BE2C (cell line): ENCODE measurements around the gene F2. TPM values are rescaled to one million over a fixed set of nuclear protein-coding genes. Genes with fewer than 3 reads are reported as not detected.
"Not testable (repeated sequence)": the region's sequence is repeated elsewhere in the genome, so short reads cannot be mapped to it uniquely, and the experiment has no call there.

Experiments used
- DNase-seq: peaks from one replicate; pipeline ENCODE4 v3.0.0-alpha.2; 2020
- H3K27me3 ChIP-seq: fragments of 250-450 bp; sonication (Bioruptor Pico); 2 replicates; pipeline ENCODE4 v1.5.1; 2020; ENCODE audit warnings: mild to moderate bottlenecking
- H3K36me3 ChIP-seq: fragments of 250-450 bp; sonication (Bioruptor Pico); 2 replicates; pipeline ENCODE4 v1.5.1; 2020; ENCODE audit warnings: mild to moderate bottlenecking
- H3K4me1 ChIP-seq: fragments of 250-450 bp; sonication (Bioruptor Pico); 2 replicates; pipeline ENCODE4 v1.5.1; 2020
- H3K4me3 ChIP-seq: 2 replicates; pipeline ENCODE4 v1.5.1; 2011; ENCODE audit warnings: low read depth, low read length
- H3K9me3 ChIP-seq: fragments of 250-450 bp; sonication (Bioruptor Pico); 2 replicates; pipeline ENCODE4 v1.5.1; 2020
- polyA plus RNA-seq: library from polyadenylated mRNA; unstranded; fragments of >200 nt; gene quantifications from one replicate; pipeline ENCODE4 v1.2.1, GENCODE V29; 2012; ENCODE audit warnings: low read depth, missing spikeins; ENCODE audit not compliant: insufficient read length, insufficient read depth
- TF ChIP-seq, protein P1 (sequence below): IDR thresholded peaks from 2 replicates; pipeline ENCODE4 v1.5.1; 2012; ENCODE audit warnings: mild to moderate bottlenecking, low read depth, low read length

The F2 gene
- not detected for polyA plus RNA-seq

GRCh38 chr11:46719048-46719542 lies at the start of gene F2:
Gene F2 (plus strand): TSS chr11:46719213. CDS start chr11:46719236, 23 bp downstream.
- TF ChIP-seq, protein P1, sequence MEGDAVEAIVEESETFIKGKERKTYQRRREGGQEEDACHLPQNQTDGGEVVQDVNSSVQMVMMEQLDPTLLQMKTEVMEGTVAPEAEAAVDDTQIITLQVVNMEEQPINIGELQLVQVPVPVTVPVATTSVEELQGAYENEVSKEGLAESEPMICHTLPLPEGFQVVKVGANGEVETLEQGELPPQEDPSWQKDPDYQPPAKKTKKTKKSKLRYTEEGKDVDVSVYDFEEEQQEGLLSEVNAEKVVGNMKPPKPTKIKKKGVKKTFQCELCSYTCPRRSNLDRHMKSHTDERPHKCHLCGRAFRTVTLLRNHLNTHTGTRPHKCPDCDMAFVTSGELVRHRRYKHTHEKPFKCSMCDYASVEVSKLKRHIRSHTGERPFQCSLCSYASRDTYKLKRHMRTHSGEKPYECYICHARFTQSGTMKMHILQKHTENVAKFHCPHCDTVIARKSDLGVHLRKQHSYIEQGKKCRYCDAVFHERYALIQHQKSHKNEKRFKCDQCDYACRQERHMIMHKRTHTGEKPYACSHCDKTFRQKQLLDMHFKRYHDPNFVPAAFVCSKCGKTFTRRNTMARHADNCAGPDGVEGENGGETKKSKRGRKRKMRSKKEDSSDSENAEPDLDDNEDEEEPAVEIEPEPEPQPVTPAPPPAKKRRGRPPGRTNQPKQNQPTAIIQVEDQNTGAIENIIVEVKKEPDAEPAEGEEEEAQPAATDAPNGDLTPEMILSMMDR, result no peak
- Histone ChIP-seq H3K4me3 (no peak within 1 kb of the TSS), H3K4me1 (no peaks in the 10 kb centered on the region), H3K9me3 (no peaks in the 10 kb centered on the region), H3K27me3 (no peaks in the 10 kb centered on the region), H3K36me3 (no peaks in the 10 kb centered on the region)
- no peak for DNase-seq

DNA sequence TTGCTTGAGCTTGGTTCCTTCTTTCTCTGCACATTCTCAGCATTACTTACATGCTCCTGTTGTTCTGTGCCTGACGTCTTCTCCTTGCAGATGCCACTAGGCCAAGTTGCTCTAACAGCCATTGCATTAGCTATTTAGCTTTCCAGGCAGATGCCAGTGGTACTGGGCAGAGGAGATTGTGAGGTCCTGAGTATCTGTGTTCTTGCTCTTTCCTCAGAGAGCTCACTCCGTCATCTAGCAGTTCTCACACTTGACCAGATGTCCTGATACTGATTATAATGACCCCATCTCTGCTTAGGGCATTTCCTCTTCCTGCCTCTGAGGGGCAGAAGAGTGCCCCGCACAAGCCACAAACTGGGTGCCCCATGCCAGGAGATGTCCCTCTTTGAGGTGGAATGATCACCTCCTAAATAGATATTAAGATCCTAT lies 49.3 kb upstream of the F2 start:
- Histone ChIP-seq H3K36me3 (no peaks in the 10 kb centered on the region), H3K4me1 (no peaks in the 10 kb centered on the region), H3K27me3 (no peaks in the 10 kb centered on the region), H3K4me3 (no peak overlapping the region), H3K9me3 (no peaks in the 10 kb centered on the region)
- no peak for DNase-seq
- TF ChIP-seq, protein P1, result peak; percentile 32

DNA sequence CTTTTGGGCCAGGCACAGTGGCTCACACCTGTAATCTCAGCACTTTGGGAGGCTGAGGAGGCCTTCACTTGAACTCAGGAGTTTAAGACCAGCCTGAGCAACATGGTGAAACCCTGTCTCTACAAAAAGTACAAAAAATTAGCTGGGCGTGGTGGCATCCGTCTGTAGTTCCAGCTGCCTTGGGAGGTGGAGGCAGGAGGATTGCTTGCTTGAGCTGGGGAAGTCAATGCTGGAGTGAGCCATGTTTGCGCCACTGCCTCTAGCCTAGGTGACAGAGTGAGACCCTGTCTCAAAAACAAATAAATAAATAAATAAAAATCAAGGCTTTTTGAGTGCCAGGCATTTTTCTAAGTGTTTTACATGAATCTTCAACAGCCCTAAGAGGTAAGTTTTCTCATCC lies 48.5 kb upstream of the F2 start:
- H3K4me3 ChIP-seq, H3K4me1 ChIP-seq, DNase-seq, H3K36me3 ChIP-seq, H3K27me3 ChIP-seq, H3K9me3 ChIP-seq: not testable (repeated sequence)

DNA sequence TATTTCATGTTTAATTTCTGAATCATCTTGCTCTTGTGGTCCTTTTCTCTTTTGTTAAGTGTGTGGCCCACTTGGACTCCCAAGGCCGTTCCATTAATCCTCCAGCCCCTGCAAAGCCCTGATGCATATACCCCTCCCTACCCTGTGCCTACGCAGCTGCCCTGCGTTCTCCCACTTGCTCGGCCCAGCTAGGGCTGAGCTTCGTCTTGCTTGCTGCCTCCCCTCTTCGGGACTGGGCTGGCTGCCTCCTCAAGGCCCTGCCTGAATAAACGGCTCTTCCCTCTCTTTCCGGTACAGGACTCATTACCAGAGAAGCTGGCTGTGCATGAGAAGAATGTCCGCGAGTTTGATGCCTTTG lies 47.1 kb upstream of the F2 start:
- Histone ChIP-seq H3K27me3 (no peaks in the 10 kb centered on the region), H3K36me3 (no peaks in the 10 kb centered on the region), H3K4me1 (no peaks in the 10 kb centered on the region), H3K9me3 (no peaks in the 10 kb centered on the region), H3K4me3 (no peak overlapping the region)
- TF ChIP-seq, protein P1, result no peak
- no peak for DNase-seq

- DNase-seq, result no peak
- H3K27me3 ChIP-seq, result no peaks in the 10 kb centered on the region
- no peaks in the 10 kb centered on the region for H3K36me3 ChIP-seq
- H3K4me3 ChIP-seq, result no peak overlapping the region
- H3K9me3 ChIP-seq, result no peaks in the 10 kb centered on the region
- TF ChIP-seq, protein P1, result no peak
- no peaks in the 10 kb centered on the region for H3K4me1 ChIP-seq
Observed at GRCh38 chr11:46672381-46672839, 46.6 kb upstream of the F2 start.

DNA sequence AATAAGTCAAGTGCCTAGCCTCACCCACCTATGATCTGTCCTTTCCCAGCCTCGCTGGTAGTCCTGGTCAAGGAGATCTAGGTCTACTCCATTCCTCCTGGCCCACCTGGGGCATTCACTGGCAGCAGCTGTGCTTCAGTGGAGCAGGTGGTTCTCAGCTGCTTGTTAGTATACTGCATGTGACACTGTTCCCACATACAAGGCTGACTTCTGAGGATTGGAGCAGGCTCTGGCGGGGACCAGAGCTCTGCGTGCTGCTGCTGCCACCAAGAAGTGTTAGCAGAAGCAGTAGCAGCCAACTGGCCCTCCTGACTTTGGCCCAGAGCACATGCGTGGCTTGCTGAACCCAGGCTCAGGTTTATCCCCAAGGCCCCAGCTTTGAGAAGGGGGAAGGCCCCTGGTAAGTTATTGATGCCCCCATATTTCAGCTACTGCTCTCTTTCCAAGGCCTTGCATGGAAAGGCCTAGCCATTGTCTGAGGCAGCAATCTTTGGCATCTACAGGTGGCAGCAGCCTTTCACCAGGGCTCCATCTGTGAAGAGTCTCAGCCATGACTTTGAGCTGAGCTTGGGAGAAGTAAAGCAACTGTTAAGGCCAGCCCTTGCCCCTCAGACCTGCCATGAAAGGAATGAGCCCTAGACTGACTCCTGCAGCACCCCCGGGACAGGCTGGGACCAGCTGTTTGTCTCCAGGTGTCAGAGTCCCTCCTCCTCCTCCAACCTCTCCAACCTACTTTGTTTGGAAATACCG lies 45.1 kb upstream of the F2 start:
- no peak for DNase-seq
- Histone ChIP-seq H3K9me3 (no peaks in the 10 kb centered on the region), H3K36me3 (no peaks in the 10 kb centered on the region), H3K4me1 (no peaks in the 10 kb centered on the region), H3K4me3 (no peak overlapping the region), H3K27me3 (no peaks in the 10 kb centered on the region)
- TF ChIP-seq, protein P1, result no peak
